ENCODE measurements around the gene CD1C. TPM values are rescaled to one million over a fixed set of nuclear protein-coding genes. Genes with fewer than 3 reads are reported as not detected.

The CD1C gene
- total and polyA plus RNA-seq, 2 of the 8 experiments (the other 6 are each of a cell fraction or from before 2014, with no cell fraction given): 0.06 to 0.35 TPM

- TF ChIP-seq, protein P1, sequence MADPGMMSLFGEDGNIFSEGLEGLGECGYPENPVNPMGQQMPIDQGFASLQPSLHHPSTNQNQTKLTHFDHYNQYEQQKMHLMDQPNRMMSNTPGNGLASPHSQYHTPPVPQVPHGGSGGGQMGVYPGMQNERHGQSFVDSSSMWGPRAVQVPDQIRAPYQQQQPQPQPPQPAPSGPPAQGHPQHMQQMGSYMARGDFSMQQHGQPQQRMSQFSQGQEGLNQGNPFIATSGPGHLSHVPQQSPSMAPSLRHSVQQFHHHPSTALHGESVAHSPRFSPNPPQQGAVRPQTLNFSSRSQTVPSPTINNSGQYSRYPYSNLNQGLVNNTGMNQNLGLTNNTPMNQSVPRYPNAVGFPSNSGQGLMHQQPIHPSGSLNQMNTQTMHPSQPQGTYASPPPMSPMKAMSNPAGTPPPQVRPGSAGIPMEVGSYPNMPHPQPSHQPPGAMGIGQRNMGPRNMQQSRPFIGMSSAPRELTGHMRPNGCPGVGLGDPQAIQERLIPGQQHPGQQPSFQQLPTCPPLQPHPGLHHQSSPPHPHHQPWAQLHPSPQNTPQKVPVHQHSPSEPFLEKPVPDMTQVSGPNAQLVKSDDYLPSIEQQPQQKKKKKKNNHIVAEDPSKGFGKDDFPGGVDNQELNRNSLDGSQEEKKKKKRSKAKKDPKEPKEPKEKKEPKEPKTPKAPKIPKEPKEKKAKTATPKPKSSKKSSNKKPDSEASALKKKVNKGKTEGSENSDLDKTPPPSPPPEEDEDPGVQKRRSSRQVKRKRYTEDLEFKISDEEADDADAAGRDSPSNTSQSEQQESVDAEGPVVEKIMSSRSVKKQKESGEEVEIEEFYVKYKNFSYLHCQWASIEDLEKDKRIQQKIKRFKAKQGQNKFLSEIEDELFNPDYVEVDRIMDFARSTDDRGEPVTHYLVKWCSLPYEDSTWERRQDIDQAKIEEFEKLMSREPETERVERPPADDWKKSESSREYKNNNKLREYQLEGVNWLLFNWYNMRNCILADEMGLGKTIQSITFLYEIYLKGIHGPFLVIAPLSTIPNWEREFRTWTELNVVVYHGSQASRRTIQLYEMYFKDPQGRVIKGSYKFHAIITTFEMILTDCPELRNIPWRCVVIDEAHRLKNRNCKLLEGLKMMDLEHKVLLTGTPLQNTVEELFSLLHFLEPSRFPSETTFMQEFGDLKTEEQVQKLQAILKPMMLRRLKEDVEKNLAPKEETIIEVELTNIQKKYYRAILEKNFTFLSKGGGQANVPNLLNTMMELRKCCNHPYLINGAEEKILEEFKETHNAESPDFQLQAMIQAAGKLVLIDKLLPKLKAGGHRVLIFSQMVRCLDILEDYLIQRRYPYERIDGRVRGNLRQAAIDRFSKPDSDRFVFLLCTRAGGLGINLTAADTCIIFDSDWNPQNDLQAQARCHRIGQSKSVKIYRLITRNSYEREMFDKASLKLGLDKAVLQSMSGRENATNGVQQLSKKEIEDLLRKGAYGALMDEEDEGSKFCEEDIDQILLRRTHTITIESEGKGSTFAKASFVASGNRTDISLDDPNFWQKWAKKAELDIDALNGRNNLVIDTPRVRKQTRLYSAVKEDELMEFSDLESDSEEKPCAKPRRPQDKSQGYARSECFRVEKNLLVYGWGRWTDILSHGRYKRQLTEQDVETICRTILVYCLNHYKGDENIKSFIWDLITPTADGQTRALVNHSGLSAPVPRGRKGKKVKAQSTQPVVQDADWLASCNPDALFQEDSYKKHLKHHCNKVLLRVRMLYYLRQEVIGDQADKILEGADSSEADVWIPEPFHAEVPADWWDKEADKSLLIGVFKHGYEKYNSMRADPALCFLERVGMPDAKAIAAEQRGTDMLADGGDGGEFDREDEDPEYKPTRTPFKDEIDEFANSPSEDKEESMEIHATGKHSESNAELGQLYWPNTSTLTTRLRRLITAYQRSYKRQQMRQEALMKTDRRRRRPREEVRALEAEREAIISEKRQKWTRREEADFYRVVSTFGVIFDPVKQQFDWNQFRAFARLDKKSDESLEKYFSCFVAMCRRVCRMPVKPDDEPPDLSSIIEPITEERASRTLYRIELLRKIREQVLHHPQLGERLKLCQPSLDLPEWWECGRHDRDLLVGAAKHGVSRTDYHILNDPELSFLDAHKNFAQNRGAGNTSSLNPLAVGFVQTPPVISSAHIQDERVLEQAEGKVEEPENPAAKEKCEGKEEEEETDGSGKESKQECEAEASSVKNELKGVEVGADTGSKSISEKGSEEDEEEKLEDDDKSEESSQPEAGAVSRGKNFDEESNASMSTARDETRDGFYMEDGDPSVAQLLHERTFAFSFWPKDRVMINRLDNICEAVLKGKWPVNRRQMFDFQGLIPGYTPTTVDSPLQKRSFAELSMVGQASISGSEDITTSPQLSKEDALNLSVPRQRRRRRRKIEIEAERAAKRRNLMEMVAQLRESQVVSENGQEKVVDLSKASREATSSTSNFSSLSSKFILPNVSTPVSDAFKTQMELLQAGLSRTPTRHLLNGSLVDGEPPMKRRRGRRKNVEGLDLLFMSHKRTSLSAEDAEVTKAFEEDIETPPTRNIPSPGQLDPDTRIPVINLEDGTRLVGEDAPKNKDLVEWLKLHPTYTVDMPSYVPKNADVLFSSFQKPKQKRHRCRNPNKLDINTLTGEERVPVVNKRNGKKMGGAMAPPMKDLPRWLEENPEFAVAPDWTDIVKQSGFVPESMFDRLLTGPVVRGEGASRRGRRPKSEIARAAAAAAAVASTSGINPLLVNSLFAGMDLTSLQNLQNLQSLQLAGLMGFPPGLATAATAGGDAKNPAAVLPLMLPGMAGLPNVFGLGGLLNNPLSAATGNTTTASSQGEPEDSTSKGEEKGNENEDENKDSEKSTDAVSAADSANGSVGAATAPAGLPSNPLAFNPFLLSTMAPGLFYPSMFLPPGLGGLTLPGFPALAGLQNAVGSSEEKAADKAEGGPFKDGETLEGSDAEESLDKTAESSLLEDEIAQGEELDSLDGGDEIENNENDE (IDR thresholded peaks at IDR 0.05; ENCODE audit: insufficient replicate concordance, low read length): no peak
- TF ChIP-seq CEBPB (IDR thresholded peaks at IDR 0.05; ENCODE audit: low read depth, low read length): no peak
- no peak for TF ChIP-seq SRF (IDR thresholded peaks at IDR 0.05; ENCODE audit: low read depth, low read length)
Measured at GRCh38 chr1:158323866-158324265, 34.1 kb downstream of the CD1C start (continued).
